Measurements from ENCODE around the gene SMIM44.

Gene SMIM44

DNA sequence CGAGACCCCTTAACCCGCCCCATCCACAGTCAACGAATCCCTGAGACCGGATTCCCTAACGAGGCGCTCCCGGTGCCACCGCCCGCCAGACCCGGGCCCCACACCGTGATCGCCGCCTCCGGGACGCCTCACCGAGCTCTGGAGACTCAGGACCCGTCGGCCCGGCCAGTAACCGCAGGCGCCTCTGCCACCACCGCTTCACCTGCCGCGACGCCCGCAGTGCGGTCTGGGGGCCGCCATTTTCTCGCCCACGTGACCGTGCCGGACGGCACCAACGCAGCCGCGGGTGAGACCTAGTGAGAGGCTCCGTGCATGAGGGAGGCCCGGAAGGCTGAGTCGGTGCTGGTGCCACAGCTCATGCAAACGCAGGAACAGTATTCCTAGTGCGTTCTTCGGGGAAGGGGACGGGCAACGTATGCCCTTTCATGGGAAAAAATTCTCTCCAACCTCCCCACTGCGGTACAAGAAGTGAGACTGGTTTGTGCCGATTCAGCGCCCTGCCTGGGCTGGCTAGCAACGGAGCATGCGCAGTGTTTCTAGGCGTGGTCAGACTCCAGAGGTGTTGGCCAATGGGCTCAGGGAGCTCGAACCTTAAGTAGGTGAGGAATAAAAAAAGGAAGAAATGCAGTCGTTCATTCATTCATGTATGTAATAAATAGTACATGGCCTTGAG is 17.3 kb upstream of the SMIM44 start, which contains the start of gene DOHH:
Gene DOHH (minus strand): TSS at position 246 of the 673 bp plus-strand sequence. CDS start 3,860 bp downstream, outside the sequence.
- peak within 1 kb of the TSS; percentile 88 for H3K27ac ChIP-seq
- ChIA-PET POLR2A (ENCODE audit: low non-redundant PET) (no interaction called here), CTCF (interaction anchor here (1.5 kb wide), 1 partner anchor 16 kb away, joined by 5 read pairs; no protein-coding TSS in a partner anchor)
- TF ChIP-seq, protein P1, sequence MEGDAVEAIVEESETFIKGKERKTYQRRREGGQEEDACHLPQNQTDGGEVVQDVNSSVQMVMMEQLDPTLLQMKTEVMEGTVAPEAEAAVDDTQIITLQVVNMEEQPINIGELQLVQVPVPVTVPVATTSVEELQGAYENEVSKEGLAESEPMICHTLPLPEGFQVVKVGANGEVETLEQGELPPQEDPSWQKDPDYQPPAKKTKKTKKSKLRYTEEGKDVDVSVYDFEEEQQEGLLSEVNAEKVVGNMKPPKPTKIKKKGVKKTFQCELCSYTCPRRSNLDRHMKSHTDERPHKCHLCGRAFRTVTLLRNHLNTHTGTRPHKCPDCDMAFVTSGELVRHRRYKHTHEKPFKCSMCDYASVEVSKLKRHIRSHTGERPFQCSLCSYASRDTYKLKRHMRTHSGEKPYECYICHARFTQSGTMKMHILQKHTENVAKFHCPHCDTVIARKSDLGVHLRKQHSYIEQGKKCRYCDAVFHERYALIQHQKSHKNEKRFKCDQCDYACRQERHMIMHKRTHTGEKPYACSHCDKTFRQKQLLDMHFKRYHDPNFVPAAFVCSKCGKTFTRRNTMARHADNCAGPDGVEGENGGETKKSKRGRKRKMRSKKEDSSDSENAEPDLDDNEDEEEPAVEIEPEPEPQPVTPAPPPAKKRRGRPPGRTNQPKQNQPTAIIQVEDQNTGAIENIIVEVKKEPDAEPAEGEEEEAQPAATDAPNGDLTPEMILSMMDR (conservative IDR thresholded peaks at IDR 0.05; ENCODE audit: low read depth), result no peak
- peak; percentile 93 for DNase-seq (ENCODE audit: low spot score)

DNA sequence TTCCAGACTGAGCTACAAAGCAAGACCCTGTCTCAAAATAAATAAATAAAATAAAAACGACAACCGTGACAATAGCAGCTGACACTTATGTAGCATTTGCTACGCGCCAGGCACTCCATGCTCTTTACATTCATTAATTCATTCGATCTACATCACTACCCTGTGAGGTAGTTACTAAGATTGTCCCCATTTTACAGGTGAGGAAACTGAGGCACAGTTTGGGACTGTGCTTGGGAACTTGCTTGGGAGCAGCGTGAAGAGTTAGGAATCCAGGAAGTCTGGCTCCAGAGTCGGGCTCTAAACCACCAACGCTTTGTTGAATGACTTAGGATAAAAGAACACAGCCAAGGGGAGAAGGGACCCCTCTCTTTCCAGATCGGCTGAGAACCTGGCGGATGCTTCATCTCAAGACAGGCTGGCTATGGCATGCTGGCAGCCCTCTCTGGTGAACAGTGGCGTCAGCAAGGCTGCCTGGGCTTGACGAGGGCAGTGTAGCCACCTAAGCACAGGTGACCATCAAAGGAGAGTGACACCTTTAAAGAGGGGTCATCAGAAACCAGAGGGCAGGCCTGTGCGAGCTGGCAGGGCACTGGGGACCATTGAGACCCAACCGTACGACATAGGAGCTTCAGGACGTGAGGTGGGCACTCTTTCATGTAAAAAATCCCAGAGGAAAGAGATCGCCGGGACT is 16.6 kb upstream of the SMIM44 start:
- DNase-seq (ENCODE audit: low spot score), result no peak
- ChIA-PET POLR2A (ENCODE audit: low non-redundant PET) (no interaction called here), CTCF (interaction anchor here (1.5 kb wide), 1 partner anchor 15 kb away, joined by 5 read pairs; no protein-coding TSS in a partner anchor)

DNA sequence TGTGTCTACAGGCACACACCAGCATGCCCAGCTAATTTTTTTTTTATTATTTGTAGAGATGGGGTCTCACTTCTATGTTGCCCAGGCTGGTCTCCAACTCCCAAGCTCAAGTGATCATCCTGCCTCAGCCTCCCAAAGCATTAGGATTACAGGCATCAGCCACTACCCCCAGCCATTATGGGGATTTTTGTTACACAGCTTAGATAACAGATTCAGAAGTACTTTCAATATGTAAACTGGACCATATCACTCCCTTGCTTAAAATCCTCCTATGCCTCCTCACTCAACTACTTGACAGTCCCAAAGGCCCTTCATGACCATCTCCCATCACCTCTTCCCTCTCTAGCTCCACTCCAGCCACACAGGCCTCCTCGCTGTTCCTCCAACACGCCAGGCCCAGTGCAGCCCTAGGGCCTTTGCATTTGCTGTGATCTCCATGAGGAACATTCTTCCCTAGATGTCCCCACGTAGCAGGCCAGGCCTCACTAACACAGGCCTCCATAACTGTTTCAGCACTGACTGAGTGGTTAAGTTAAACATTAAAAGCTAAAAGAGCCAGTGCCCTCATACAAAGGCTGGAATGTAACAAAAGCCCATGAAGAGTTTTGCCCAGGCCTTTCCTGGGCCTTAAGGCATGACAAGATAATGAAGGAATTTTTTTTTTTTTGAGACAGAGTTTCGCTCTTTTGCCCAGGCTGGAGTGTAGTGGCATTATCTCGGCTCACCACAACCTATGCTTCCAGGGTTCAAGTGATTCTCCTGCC is 14.7 kb upstream of the SMIM44 start:
- CTCF ChIA-PET, result interaction anchor here (0.7 kb wide), 1 partner anchor 23 kb away, joined by 5 read pairs; no protein-coding TSS in a partner anchor
- TF ChIP-seq, protein P1 (conservative IDR thresholded peaks at IDR 0.05; ENCODE audit: low read depth), result no peak
- DNase-seq (ENCODE audit: low spot score), result no peak
- POLR2A ChIA-PET (ENCODE audit: low non-redundant PET), result no interaction called here
- H3K27ac ChIP-seq, result no peak overlapping the region

More for the DNA sequence above, 16.6 kb upstream of the SMIM44 start:
- peak overlapping the region; percentile 88 for H3K27ac ChIP-seq
- TF ChIP-seq, protein P1 (conservative IDR thresholded peaks at IDR 0.05; ENCODE audit: low read depth), result no peak

DNA sequence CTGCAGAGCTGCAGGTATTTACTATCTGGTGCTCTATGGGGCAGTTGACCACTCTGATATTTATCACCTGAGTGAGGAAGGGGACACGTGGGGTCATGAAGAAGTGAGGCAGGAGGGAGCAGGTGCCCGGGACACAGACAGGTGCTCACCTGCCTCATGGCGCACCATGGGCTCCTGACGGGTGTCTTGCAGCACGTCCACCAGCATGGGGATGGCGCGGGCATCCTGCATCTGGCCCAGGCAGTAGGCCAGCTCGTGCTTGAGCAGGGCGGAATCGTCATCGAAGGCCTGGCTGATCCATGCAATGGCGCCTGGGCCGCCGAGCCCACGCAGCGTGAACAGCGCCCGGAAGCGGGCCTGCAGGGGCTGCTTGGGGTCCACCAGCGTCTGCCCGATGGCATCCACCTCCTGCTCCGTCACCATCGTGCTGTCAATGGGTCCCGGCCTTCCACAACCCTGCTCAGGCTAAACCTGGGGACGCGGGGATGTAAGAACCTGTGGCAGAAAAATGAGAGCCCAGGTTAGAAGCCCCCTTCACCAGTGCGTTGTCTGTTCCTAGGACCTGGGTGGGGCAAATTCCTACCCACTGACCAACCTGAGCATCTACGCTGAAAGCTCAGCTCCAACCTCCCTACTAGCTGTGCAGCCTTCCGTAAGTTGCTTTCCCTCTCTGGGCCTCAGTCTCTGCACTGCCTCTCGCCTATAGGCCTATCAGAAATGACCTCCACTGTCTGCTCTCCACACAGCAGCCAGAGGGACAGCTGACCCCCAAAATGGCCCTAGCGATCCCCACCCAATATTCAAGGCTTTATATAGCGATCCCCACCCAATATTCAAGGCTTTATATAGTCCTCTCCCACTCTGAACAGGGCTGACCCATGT is 13.4 kb upstream of the SMIM44 start:
- POLR2A ChIA-PET (ENCODE audit: low non-redundant PET), result no interaction called here
- no peak overlapping the region for H3K27ac ChIP-seq
- TF ChIP-seq, protein P1 (conservative IDR thresholded peaks at IDR 0.05; ENCODE audit: low read depth), result no peak
- no peak for DNase-seq (ENCODE audit: low spot score)
- CTCF ChIA-PET, result interaction anchor here (0.7 kb wide), 1 partner anchor 24 kb away, joined by 3 read pairs; no protein-coding TSS in a partner anchor

DNA sequence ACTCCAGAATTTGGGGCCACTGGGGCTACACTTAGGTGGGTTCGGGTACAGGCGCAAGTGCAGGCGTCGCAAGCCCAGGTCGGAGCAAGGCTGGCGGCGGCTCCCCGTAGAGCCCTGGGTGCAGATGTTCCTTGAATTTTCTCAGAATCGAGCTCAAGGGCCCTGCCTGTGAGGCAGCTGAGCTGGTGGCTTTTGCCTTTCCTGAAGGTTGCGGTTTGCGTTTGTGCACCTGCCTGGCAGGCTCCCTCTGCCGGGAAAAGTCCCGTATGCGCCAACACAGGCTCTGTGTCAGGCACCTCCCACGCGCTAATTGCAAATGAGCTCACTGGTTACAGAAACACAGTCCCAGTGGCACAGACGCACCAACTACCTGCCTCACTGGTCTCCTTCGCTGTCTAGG is 11.3 kb upstream of the SMIM44 start:
- CTCF ChIA-PET, result interaction anchor here (0.6 to 0.7 kb wide), 2 partner anchors 65 to 190 kb away, joined by 3 to 4 read pairs; no protein-coding TSS in a partner anchor
- no peak for DNase-seq (ENCODE audit: low spot score)
- H3K27ac ChIP-seq, result no peak overlapping the region
- TF ChIP-seq, protein P1 (conservative IDR thresholded peaks at IDR 0.05; ENCODE audit: low read depth), result no peak
- POLR2A ChIA-PET (ENCODE audit: low non-redundant PET), result no interaction called here

Data from RWPE1 (cell line).